HG03378 (cell line): ENCODE results near the gene GTSE1.
"Not testable (repeated sequence)": the region's sequence is repeated elsewhere in the genome, so short reads cannot be mapped to it uniquely, and the experiment has no call there.

Experiments used
- ATAC-seq: cut with Tn5 transposase; IDR thresholded peaks from one replicate; pipeline ENCODE4 v1.9.1; 2021; ENCODE audit warnings: mild to moderate bottlenecking, moderate library complexity; ENCODE audit not compliant: unreplicated experiment

GTSE1 gene

GRCh38 chr22:46296257-46297150, at the start of gene GTSE1:
GTSE1 (plus strand) TSS chr22:46296870; CDS start chr22:46297401, 531 bp downstream.
- peak; percentile 87 for ATAC-seq

DNA sequence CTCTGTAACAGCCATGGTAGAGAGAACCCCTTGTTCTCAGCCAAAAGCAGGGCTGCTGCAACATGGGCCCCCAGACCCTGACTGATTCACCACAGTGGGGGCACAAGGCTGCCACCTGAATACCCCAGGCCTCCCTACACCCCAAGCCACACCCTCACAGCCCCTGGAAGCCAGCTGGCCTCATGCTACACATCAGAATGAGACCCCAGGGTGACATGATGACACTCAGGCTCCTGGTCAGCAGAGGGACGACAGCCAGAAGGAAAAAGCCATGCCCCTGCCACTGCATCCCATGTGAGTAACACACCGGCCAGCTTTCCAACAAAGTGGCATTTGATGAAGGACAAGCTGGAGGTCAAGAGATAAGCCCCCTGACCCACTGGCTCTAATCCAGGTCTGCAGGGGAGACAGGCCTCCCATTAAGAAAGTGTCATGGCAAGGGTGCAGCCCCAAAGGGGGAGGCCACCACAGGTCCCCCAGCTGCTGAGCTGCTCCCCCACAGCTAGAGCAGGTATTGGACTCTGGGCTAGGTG, 49.2 kb upstream of the GTSE1 start:
- no peak for ATAC-seq

GRCh38 chr22:46250035-46250782, 46.5 kb upstream of the GTSE1 start, which contains the start of gene CDPF1:
CDPF1 (minus strand) TSS chr22:46250293; CDS start chr22:46248284, 2,009 bp downstream.
- ATAC-seq: peak; percentile 61

DNA sequence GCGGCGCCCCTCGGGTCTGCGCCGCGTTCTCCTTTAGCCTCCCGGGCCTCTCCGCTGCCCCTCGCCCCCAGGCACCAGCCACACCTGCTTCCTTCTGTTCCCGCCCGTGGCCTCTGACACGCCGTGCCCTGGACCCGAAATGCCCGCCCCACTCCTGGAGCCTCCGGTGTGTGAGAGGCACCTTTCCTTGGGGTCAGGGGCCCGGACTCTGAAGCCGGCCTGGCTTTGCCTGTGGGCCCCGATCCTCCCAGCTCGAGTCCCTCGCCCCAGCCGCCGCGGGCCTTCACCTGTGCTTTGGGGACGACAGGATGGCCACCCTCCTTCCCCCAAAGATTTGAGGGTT, 45.9 kb upstream of the GTSE1 start:
- ATAC-seq: no peak

GRCh38 chr22:46251266-46251665, 45.4 kb upstream of the GTSE1 start:
- no peak for ATAC-seq

DNA sequence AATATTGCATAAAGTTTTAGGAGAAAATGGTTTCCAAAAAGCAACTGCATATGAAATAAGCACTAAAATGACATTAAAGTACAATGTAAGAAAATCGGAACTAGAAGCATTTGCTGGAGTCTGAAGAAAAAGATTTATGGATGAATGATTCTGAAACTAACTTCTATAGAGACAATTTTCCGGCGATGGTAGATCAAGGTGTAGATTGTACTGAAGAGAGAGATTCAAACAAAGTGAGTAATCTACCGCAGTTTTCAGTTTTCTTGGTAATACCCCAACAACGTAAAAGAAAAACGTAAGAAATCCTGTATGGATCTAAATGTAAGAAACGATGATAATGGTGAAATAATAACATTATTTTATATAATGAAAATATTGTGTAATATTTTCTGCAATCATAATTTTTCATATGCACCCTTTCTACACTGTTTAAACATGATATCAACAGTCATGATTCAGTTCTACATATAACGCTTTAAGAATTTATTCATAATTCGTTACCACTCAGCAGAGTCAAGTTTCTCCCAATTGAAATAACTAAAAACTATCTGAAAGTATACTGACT, 44.8 kb upstream of the GTSE1 start:
- no peak for ATAC-seq

DNA sequence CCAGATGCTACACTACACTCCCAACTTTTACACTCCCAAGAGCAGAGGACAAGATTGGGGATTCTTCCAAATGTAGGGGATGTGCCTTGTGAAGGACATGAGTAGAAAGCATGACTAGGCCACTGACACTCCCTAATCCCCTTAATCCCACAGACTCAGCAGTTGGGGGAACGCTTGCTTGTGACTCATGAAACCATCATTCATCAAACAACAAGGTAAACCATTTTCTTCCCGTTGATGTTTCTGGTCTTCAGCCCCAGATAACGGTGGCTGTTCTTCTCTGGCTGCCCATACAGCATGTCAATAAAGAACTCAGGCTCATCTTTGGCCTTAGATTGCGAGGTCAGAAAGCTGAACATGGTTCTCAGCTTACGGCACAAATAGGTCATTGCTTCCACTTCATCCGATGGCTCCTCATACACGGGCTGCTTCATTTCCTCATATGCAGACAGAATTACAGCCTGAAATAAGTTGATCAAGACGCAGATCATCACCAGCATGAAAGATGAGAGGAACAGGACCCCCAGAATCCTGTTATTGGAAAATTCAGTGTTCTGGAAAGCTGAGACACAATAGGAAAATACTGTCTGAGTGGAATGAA, 40.2 kb upstream of the GTSE1 start:
- ATAC-seq: no peak

- no peak for ATAC-seq
Measured at GRCh38 chr22:46259374-46259773, 37.3 kb upstream of the GTSE1 start.

GRCh38 chr22:46260038-46260437, 36.6 kb upstream of the GTSE1 start:
- ATAC-seq: no peak

DNA sequence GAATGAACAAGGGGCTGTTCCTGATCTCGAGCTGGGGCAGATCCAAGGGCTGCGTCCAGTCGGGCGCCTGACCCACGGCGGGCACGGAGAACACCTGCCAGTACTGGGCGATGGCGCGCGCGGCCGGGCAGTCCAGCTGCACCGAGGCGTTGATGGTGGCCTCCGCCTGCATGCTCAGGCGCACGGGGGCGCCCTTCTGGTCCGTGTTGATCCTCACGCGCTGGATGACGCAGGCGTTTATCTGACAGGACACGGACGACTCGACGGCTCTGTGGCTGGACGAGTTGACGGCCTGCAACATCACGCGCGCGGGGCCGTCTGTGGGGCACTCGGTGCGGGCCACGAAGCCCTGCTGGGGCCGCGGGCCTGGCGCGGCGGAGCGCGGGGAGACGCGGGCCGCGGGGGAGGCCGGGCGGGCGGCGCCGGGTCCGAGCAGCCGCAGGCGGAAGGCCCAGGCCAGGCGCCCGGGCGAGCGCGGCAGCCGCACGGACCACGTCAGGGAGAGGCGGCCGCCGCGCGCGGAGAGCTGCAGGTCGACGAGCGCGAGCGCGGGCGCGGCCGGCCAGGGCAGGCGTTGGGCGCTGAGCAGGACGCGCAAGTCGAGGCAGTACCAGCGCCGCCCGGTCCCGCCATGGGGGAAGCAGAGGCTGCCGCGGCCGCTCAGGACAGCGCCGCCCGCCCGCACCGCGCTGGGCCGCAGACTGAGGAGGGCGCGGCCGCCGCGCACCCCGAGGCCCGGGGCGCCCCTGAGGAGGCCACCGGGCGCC, 34.0 kb upstream of the GTSE1 start:
- ATAC-seq: no peak

DNA sequence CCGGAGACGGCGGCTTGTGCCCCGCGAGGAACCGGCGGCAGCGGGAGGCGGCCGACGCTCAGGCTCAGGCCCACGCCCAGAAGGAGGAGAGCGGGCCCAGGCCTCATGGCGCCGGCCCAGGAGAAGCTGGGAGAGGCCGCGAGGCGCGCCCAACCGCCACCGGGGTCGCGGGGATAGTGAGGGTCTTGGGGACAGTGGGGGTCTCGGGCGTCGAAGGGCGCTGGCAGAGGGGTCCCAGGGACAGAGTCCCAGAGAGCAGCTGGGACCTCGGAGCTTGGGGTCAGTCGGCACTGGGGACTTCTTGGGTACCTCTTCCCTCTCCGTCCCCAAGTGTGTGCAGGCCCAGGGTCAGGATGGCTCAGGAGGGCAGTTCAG, 33.5 kb upstream of the GTSE1 start, which contains the start of gene PKDREJ:
PKDREJ (minus strand) TSS at position 128 of the 375 bp plus-strand sequence; CDS start at position 107, 21 bp downstream.
- no peak for ATAC-seq

- ATAC-seq: not testable (repeated sequence)
Measured at GRCh38 chr22:46264520-46264919, 32.1 kb upstream of the GTSE1 start.

GRCh38 chr22:46265627-46266026, 31.0 kb upstream of the GTSE1 start:
- ATAC-seq: not testable (repeated sequence)

DNA sequence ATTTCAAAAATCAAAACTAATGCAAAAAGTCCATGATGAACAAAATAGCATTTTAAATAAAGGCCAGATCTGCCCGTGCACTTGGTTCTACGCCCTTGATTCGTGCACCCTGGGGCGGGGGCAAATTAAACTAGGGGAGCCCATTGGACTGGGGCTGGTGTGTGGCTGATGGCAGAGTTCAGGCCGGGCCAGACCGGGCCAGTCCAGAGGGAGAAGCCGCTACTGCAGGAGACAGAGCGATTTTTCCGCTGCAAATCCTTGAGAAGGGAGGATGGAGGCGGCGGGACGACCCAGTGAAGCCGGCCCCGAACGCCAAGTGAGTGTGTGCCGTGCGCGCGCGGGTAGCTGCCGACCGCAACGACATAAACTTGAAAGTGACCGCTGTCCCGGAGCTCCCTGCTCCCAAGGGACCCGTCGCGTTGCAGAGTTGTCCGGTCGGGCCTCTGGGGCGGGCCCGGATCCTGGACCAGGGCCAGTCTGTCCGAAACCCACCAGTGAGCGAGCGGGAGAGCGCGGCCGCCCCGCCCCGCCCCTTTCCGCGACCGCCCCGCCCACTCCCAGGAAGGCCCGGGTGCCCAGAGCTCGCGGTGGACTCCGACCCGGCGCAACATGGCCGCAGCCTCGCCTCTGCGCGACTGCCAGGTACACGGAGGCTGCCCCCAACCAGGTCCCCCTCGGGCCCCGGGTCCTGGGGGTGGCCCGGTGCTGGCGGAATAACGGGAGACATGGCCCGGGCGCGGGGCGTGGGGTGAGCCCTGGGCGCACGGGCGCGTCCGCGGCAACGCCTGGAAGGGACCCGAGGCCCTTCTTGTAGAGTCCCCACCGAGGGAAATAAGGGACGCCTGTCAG, 29.0 kb upstream of the GTSE1 start, which contains the start of gene TTC38:
TTC38 (plus strand) TSS at position 578 of the 849 bp plus-strand sequence; CDS start at position 610, 32 bp downstream.
- no peak for ATAC-seq

DNA sequence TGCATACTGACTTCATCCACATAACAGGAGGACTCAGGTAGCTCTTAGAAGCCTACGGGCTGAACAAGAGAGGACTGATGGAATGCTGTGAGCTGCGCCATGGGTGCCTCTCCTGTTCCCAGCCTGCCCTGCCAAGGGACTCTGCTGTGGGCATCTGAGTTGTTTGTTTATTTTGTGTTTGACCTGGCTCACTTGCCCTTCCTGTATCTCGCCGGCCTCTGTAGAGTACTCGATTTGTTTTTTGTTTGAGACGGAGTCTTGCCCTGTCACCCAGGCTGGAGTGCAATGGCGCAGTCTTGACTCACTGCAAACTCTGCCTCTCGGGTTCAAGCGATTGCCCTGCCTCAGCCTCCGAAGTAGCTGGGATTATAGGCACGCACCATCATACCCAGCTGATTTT, 27.1 kb upstream of the GTSE1 start:
- no peak for ATAC-seq

GRCh38 chr22:46272196-46272595, 24.5 kb upstream of the GTSE1 start:
- no peak for ATAC-seq

DNA sequence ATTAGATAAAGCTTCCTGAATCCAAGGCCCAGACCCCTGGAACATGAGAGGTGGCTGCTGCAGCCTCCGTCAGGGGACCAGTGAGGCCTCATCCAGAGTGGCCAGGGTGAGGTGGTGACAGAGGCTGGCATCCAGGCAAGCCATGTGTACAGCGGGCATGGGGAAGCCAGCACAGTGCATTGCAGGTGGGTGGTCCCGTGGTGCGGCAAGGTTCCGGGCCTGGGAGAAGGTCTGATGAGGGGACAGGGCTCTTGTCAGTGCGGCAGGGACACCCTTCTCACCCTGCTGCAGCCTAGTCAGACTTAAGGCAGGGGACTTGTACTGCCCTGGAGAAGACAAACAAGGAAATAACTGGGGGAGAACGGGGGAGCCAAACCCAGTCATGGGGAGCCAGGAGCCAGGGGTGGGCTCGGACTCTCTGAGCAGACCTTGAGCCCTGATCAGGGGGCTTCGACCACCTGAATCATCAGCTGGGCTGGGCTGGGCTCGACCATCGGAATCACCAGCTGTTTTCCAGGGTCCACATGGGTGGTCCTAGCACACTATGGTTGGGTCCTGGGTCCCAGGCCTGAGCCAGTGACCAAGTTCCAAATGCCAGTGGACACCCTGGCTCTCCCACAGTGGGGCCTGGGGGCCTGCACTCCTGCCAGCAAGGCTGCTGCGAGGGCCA, 23.8 kb upstream of the GTSE1 start:
- ATAC-seq: no peak

GRCh38 chr22:46273432-46274148, 23.1 kb upstream of the GTSE1 start:
- ATAC-seq: no peak
